Neuronal stem cell (in vitro differentiated cells): Measurements from ENCODE around the gene CNPY2.

Experiments used
- DNase-seq: peaks from one replicate; pipeline ENCODE4 v3.0.0-alpha.2; 2013; ENCODE audit warnings: low spot score
- H2AFZ ChIP-seq: one replicate; pipeline ENCODE4 v1.6.1; 2013; ENCODE audit warnings: mild to moderate bottlenecking, low read length, inconsistent platforms
- H2AK5ac ChIP-seq: 2 replicates; pipeline ENCODE4 v1.6.1; 2013; ENCODE audit warnings: low read depth, mild to moderate bottlenecking, inconsistent platforms, low read length, moderate library complexity, mixed read lengths
- H2BK120ac ChIP-seq: 2 replicates; pipeline ENCODE4 v1.6.1; 2013; ENCODE audit warnings: low read depth, mild to moderate bottlenecking, inconsistent platforms, low read length, moderate library complexity, mixed read lengths
- H2BK12ac ChIP-seq: one replicate; pipeline ENCODE4 v1.6.1; 2013; ENCODE audit warnings: low read length, inconsistent platforms
- H2BK15ac ChIP-seq: 2 replicates; pipeline ENCODE4 v1.6.1; 2013; ENCODE audit warnings: mild to moderate bottlenecking, low read length, inconsistent platforms, mixed read lengths
- H2BK5ac ChIP-seq: one replicate; pipeline ENCODE4 v1.6.1; 2013; ENCODE audit warnings: inconsistent platforms, mild to moderate bottlenecking, low read length, moderate library complexity
- H3K14ac ChIP-seq: one replicate; pipeline ENCODE4 v1.6.1; 2013; ENCODE audit warnings: low read length, inconsistent platforms
- H3K18ac ChIP-seq: 2 replicates; pipeline ENCODE4 v1.6.1; 2013; ENCODE audit warnings: low read length, inconsistent platforms
- H3K23ac ChIP-seq: 2 replicates; pipeline ENCODE4 v1.6.1; 2013; ENCODE audit warnings: low read depth, mild to moderate bottlenecking, mixed read lengths, low read length, inconsistent platforms; ENCODE audit not compliant: poor library complexity
- H3K27ac ChIP-seq: replicated peaks from 3 replicates; pipeline ENCODE4 v1.5.1; 2013; ENCODE audit warnings: low read length, inconsistent platforms
- H3K27me3 ChIP-seq, 3 experiments: 2 replicates each; pipeline ENCODE4 v1.6.1; 2013; ENCODE audit warnings: low read length in 3 of 3, mild to moderate bottlenecking in 2 of 3, inconsistent platforms in 1 of 3, low read depth in 1 of 3, mixed read lengths in 1 of 3, moderate library complexity in 1 of 3; ENCODE audit not compliant: control insufficient read depth in 3 of 3, insufficient read depth in 3 of 3
- H3K36me3 ChIP-seq, 2 donors: replicated peaks in 1 of 2; 2 replicates each; pipeline ENCODE4 v1.6.1; 2013; ENCODE audit warnings: low read length in 2 of 2; ENCODE audit not compliant: control insufficient read depth in 2 of 2, insufficient read depth in 2 of 2
- H3K4ac ChIP-seq: 2 replicates; pipeline ENCODE4 v1.6.1; 2013; ENCODE audit warnings: inconsistent platforms, mild to moderate bottlenecking, low read length, moderate library complexity
- H3K4me1 ChIP-seq, 2 donors: 1 replicate in 1 of 2; 2 replicates in 1 of 2; pipeline ENCODE4 v1.6.1; 2013; ENCODE audit warnings: low read length in 2 of 2, low read depth in 1 of 2; ENCODE audit not compliant: control insufficient read depth in 2 of 2, insufficient read depth in 1 of 2
- H3K4me2 ChIP-seq: one replicate; pipeline ENCODE4 v1.6.1; 2013; ENCODE audit warnings: mild to moderate bottlenecking, low read length, inconsistent platforms; ENCODE audit not compliant: insufficient read depth, poor library complexity, severe bottlenecking
- H3K4me3 ChIP-seq, 2 donors: 2 replicates each; pipeline ENCODE4 v1.5.1; 2013; ENCODE audit warnings: low read length in 2 of 2, mild to moderate bottlenecking in 2 of 2, inconsistent platforms in 1 of 2, moderate library complexity in 1 of 2
- H3K79me1 ChIP-seq: one replicate; pipeline ENCODE4 v1.6.1; 2013; ENCODE audit warnings: low read depth, mild to moderate bottlenecking, inconsistent platforms, low read length, moderate library complexity
- H3K9ac ChIP-seq: one replicate; pipeline ENCODE4 v1.6.1; 2013; ENCODE audit warnings: mild to moderate bottlenecking, low read depth, low read length, inconsistent platforms; ENCODE audit not compliant: poor library complexity
- H3K9me3 ChIP-seq, 2 donors: replicated peaks in 1 of 2; 2 replicates each; pipeline versions ENCODE3 to v1.6.1; 2013; ENCODE audit warnings: low read length in 2 of 2, mild to moderate bottlenecking in 2 of 2, inconsistent platforms in 1 of 2, low read depth in 1 of 2, mixed read lengths in 1 of 2, moderate library complexity in 1 of 2; ENCODE audit not compliant: control insufficient read depth in 2 of 2, insufficient read depth in 1 of 2
- H4K8ac ChIP-seq: one replicate; pipeline ENCODE4 v1.6.1; 2013; ENCODE audit warnings: low read depth, mild to moderate bottlenecking, inconsistent platforms, low read length, moderate library complexity
- H4K91ac ChIP-seq: one replicate; pipeline ENCODE4 v1.6.1; 2013; ENCODE audit warnings: low read length, low read depth, mild to moderate bottlenecking, inconsistent platforms; ENCODE audit not compliant: poor library complexity
- WGBS, 2 donors: extraction: QIAGEN DNeasy Blood & Tissue Kit; methylation state at CpG; one replicate each; pipeline ENCODE4 v1.1.7; 2013; ENCODE audit warnings: missing lambda C conversion rate in 2 of 2, mixed read lengths in 1 of 2; ENCODE audit not compliant: insufficient read length in 2 of 2, insufficient replicate concordance in 1 of 2; ENCODE audit errors: extremely low coverage in 2 of 2; 5-methylcytosine and 5-hydroxymethylcytosine counted together

CNPY2 gene

DNA sequence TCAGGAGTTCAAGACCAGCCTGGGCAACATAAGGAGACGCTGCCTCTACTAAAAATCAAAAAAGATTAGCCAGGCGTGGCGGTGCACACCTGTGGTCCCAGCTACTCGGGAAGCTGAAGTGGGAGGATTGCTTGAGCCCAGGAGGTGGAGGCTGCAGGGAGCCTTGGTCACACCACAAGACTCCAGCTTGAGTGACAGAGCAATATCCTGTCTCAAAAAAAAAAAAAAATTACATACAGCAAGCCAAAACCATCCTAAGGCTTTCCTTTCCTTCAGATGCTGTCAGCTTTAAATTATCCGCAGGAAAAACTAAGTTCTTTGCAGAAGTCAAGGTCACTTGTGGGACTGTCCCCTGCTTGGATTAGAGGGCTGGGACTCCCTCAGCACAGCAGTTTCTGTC is 17.0 kb downstream of the CNPY2 start:
- H3K27ac ChIP-seq = no peak overlapping the region
- WGBS, 2 donors = no CpG with 5 or more reads among the region's 5 CpGs

DNA sequence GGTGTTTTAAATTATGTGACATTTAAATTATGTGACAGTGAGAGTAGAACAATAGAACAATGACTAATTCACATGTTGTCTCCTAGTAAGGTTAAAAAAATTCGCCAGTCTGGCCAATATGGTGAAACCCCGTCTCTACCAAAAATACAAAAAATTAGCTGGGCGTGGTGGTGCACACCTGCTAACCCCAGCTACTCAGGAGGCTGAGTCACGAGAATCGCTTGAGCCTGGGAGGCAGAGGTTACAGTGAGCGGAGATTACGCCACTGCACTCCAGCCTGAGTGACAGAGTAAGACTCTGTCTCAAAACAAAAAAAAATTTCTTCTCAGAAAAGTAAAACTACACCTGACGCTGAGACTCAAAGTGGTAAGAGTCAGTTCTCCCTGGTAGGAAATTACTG is 18.4 kb downstream of the CNPY2 start:
- no peak overlapping the region for H2BK15ac ChIP-seq
- H3K9ac ChIP-seq = no peak overlapping the region
- H3K4me3 ChIP-seq = no peak overlapping the region
- H3K4ac ChIP-seq = no peak overlapping the region
- no peak overlapping the region for H2AK5ac ChIP-seq
- no peak overlapping the region for H3K14ac ChIP-seq
- H2AFZ ChIP-seq = no peak overlapping the region
- no peak overlapping the region for H3K4me2 ChIP-seq
- WGBS, 2 donors = no CpG with 5 or more reads among the region's 8 CpGs
- H3K23ac ChIP-seq = no peak overlapping the region
- no peaks in the 10 kb centered on the region for H3K27me3 ChIP-seq
- H3K36me3 ChIP-seq = peaks cover 0 to 61% of the 10 kb centered on the region in 2 donors
- H2BK5ac ChIP-seq = no peak overlapping the region
- no peak overlapping the region for H3K18ac ChIP-seq
- no peaks in the 10 kb centered on the region for H3K9me3 ChIP-seq
- no peak for DNase-seq
- H4K8ac ChIP-seq = no peak overlapping the region
- H3K4me1 ChIP-seq = peaks cover 6 to 10% of the 10 kb centered on the region in 2 donors
- no peak overlapping the region for H4K91ac ChIP-seq
- peaks cover 5% of the 10 kb centered on the region for H3K79me1 ChIP-seq
- H3K27ac ChIP-seq = no peak overlapping the region
- H2BK12ac ChIP-seq = no peak overlapping the region
- H2BK120ac ChIP-seq = no peak overlapping the region

More for the DNA sequence above, 17.0 kb downstream of the CNPY2 start:
- Histone ChIP-seq H2BK120ac (no peak overlapping the region), H3K4ac (no peak overlapping the region), H2BK5ac (no peak overlapping the region), H3K4me1 (peaks cover 6 to 10% of the 10 kb centered on the region in 2 donors), H3K14ac (no peak overlapping the region), H3K4me2 (peak overlapping the region; percentile 75), H2AFZ (no peak overlapping the region), H3K9ac (no peak overlapping the region), H3K23ac (no peak overlapping the region), H3K9me3 (no peaks in the 10 kb centered on the region), H4K8ac (no peak overlapping the region), H2BK15ac (no peak overlapping the region), H3K4me3 (peak overlapping the region in 1 of 2 donors; percentile 56), H4K91ac (no peak overlapping the region), H3K18ac (no peak overlapping the region), H2AK5ac (no peak overlapping the region), H2BK12ac (no peak overlapping the region), H3K27me3 (no peaks in the 10 kb centered on the region), H3K36me3 (peaks cover 0 to 62% of the 10 kb centered on the region in 2 donors), H3K79me1 (peaks cover 5% of the 10 kb centered on the region)
- DNase-seq = no peak

DNA sequence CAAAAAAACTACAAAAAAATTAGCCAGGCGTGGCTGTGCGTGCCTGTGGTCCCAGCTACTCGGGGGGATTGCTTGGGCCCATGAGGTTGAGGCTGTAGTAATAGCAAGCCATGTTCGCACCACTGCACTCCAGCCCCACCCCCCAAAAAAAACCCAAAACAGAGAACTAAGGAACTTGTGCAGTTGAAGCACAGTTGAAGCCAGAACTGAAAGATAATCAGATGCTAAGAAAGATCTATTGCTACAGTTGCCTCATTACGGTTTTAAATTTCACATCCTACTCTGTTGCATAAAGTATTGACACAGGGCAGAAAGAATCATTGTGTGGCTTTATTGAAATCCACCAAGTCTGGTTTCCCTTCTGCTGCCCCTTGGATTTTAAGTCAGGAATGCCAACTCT is 19.5 kb downstream of the CNPY2 start:
- no peak overlapping the region for H3K4me2 ChIP-seq
- no peaks in the 10 kb centered on the region for H3K9me3 ChIP-seq
- no peaks in the 10 kb centered on the region for H3K27me3 ChIP-seq
- no peak overlapping the region for H4K8ac ChIP-seq
- H3K4me3 ChIP-seq = no peak overlapping the region
- no peak overlapping the region for H3K23ac ChIP-seq
- no peak overlapping the region for H2BK5ac ChIP-seq
- no peak overlapping the region for H2BK15ac ChIP-seq
- peaks cover 6 to 10% of the 10 kb centered on the region in 2 donors for H3K4me1 ChIP-seq
- peaks cover 5% of the 10 kb centered on the region for H3K79me1 ChIP-seq
- H2BK12ac ChIP-seq = no peak overlapping the region
- DNase-seq = no peak
- WGBS, 2 donors = no CpG with 5 or more reads among the region's 5 CpGs
- H2BK120ac ChIP-seq = no peak overlapping the region
- no peak overlapping the region for H3K18ac ChIP-seq
- H3K36me3 ChIP-seq = peaks cover 2 to 58% of the 10 kb centered on the region in 2 donors
- no peak overlapping the region for H3K4ac ChIP-seq
- no peak overlapping the region for H4K91ac ChIP-seq
- no peak overlapping the region for H3K27ac ChIP-seq
- H2AFZ ChIP-seq = no peak overlapping the region
- no peak overlapping the region for H2AK5ac ChIP-seq
- no peak overlapping the region for H3K14ac ChIP-seq
- no peak overlapping the region for H3K9ac ChIP-seq

GRCh38 chr12:56293795-56294194 is 22.0 kb downstream of the CNPY2 start:
- no peak overlapping the region for H2BK15ac ChIP-seq
- WGBS, 2 donors = no CpG with 5 or more reads among the region's 5 CpGs
- no peak for DNase-seq
- H2BK120ac ChIP-seq = no peak overlapping the region
- H4K91ac ChIP-seq = no peak overlapping the region
- no peak overlapping the region for H3K14ac ChIP-seq
- H2BK5ac ChIP-seq = no peak overlapping the region
- no peak overlapping the region for H3K4me2 ChIP-seq
- H3K9me3 ChIP-seq = no peaks in the 10 kb centered on the region
- no peaks in the 10 kb centered on the region for H3K27me3 ChIP-seq
- H3K4me3 ChIP-seq = no peak overlapping the region
- H3K23ac ChIP-seq = no peak overlapping the region
- H3K4me1 ChIP-seq = peaks cover 0 to 3% of the 10 kb centered on the region in 2 donors
- no peak overlapping the region for H2BK12ac ChIP-seq
- no peak overlapping the region for H3K18ac ChIP-seq
- H3K4ac ChIP-seq = no peak overlapping the region
- no peak overlapping the region for H3K27ac ChIP-seq
- no peak overlapping the region for H4K8ac ChIP-seq
- H2AFZ ChIP-seq = no peak overlapping the region
- no peaks in the 10 kb centered on the region for H3K79me1 ChIP-seq
- H3K9ac ChIP-seq = no peak overlapping the region
- peaks cover 2 to 80% of the 10 kb centered on the region in 2 donors for H3K36me3 ChIP-seq
- H2AK5ac ChIP-seq = no peak overlapping the region
